Motor neuron (in vitro differentiated cells): ENCODE measurements around the gene SLC27A3. TPM values are rescaled to one million over a fixed set of nuclear protein-coding genes. Genes with fewer than 3 reads are reported as not detected.

ENCODE experiments used
- ATAC-seq, 8 experiments: fragments of 200-7000 bp; cut with Tn5 transposase; replicated peaks in 6 of 8; 2 replicates each; pipeline ENCODE4 v1.8.0; 2021; ENCODE audit warnings: mild to moderate bottlenecking in 8 of 8, moderate library complexity in 8 of 8
- H3K27ac ChIP-seq, 2 donors: fragments of 250-450 bp; sonication (Bioruptor Pico); 2 replicates each; pipeline ENCODE4 v1.9.0; 2021; ENCODE audit warnings: antibody characterized with exemption in 2 of 2, mild to moderate bottlenecking in 2 of 2, moderate library complexity in 1 of 2
- H3K4me1 ChIP-seq, 2 donors: fragments of 250-450 bp; sonication (Bioruptor Pico); replicated peaks in 1 of 2; 2 replicates each; pipeline ENCODE4 v1.6.1; 2021; ENCODE audit warnings: antibody characterized with exemption in 2 of 2, mild to moderate bottlenecking in 2 of 2, moderate library complexity in 1 of 2
- H3K4me3 ChIP-seq, 5 donors: fragments of 250-450 bp; sonication (Bioruptor Pico); 2 replicates each; pipeline ENCODE4 v1.9.0; 2021; ENCODE audit warnings: antibody characterized with exemption in 5 of 5, mild to moderate bottlenecking in 5 of 5, moderate library complexity in 4 of 5
- WGBS, 10 experiments: fragments of 450-650 bp; shearing (Covaris generic); methylation state at CpG; one replicate each; pipeline ENCODE4 v1.0.0; 2022; 5-methylcytosine and 5-hydroxymethylcytosine counted together
- in situ Hi-C, 9 experiments: fragments of 400-800 bp; cut with MboI; loops; one replicate each; pipeline ENCODE4 v1.15.0; 2021; ENCODE audit warnings: low sequenced_read_pairs in 9 of 9, low pct_unique_long_range_greater_than_20kb in 2 of 9; ENCODE audit not compliant: unreplicated experiment in 9 of 9
- total RNA-seq, 8 experiments: library from RNA; unstranded; fragments of 300-600 nt; gene quantifications; 2 replicates each; pipeline versions ENCODE4 v1.2.3 to v1.2.4, GENCODE V29; 2022

Gene SLC27A3
- total RNA-seq, 8 experiments from 2014 or later: 5.0 to 49.7 (median 15.3) TPM

GRCh38 chr1:153799016-153799415, 23.8 kb downstream of the SLC27A3 start:
- 67 to 100% (median 90%) methylated on average over 1 to 4 of the region's 4 CpGs; no CpG with 5 or more reads in 1 of the 10 experiments for WGBS, 10 experiments
- in situ Hi-C loops: no loop called here
- ATAC-seq: no peak
- Histone ChIP-seq H3K27ac (no peak overlapping the region), H3K4me1 (peaks cover 24 to 36% of the 10 kb centered on the region in 2 donors), H3K4me3 (no peak overlapping the region)

- Histone ChIP-seq H3K4me3 (no peak overlapping the region), H3K27ac (no peak overlapping the region), H3K4me1 (peaks cover 16 to 28% of the 10 kb centered on the region in 2 donors)
- no peak for ATAC-seq
- 80 to 100% (median 98%) methylated on average over 1 to 16 of the region's 27 CpGs; no CpG with 5 or more reads in 6 of the 10 experiments for WGBS, 10 experiments
- in situ Hi-C loops: loop anchor here in 2 of 9 experiments (25.0 kb wide), 1 partner anchor 137 kb away; the partner anchor contains the start of gene DENND4B (in 2 of the 2)
These were observed 24.6 kb downstream of the SLC27A3 start for GRCh38 chr1:153799566-153800465.

GRCh38 chr1:153800516-153800915, 25.3 kb downstream of the SLC27A3 start:
- Histone ChIP-seq H3K4me3 (no peak overlapping the region), H3K4me1 (peaks cover 15 to 28% of the 10 kb centered on the region in 2 donors), H3K27ac (no peak overlapping the region)
- in situ Hi-C loops: loop anchor here in 2 of 9 experiments (25.0 kb wide), 1 partner anchor 137 kb away; the partner anchor contains the start of gene DENND4B (in 2 of the 2)
- ATAC-seq: no peak
- whole genome bisulfite sequencing, 10 experiments: 100% methylated on average over 3 of the region's 7 CpGs; no CpG with 5 or more reads in 9 of the 10 experiments

GRCh38 chr1:153801028-153801625, 25.9 kb downstream of the SLC27A3 start:
- H3K27ac ChIP-seq: no peak overlapping the region
- peaks cover 15 to 28% of the 10 kb centered on the region in 2 donors for H3K4me1 ChIP-seq
- 92 to 100% (median 94%) methylated on average over 2 to 6 of the region's 6 CpGs; no CpG with 5 or more reads in 7 of the 10 experiments for WGBS, 10 experiments
- ATAC-seq: no peak
- in situ Hi-C loops: loop anchor here in 2 of 9 experiments (25.0 kb wide), 1 partner anchor 136 kb away; the partner anchor contains the start of gene DENND4B (in 2 of the 2)
- no peak overlapping the region for H3K4me3 ChIP-seq

- 63 to 100% (median 90%) methylated on average over 1 to 7 of the region's 7 CpGs; no CpG with 5 or more reads in 4 of the 10 experiments for WGBS, 10 experiments
- in situ Hi-C loops: loop anchor here in 2 of 9 experiments (25.0 kb wide), 1 partner anchor 135 kb away; the partner anchor contains the start of gene DENND4B (in 2 of the 2)
These were observed 26.8 kb downstream of the SLC27A3 start for GRCh38 chr1:153801786-153802697.

GRCh38 chr1:153803470-153804056, 28.4 kb downstream of the SLC27A3 start:
- H3K27ac ChIP-seq: no peak overlapping the region
- in situ Hi-C loops: loop anchor here in 2 of 9 experiments (25.0 kb wide), 1 partner anchor 134 kb away; the partner anchor contains the start of gene DENND4B (in 2 of the 2)
- WGBS, 10 experiments: 43 to 100% (median 88%) methylated on average over 1 to 3 of the region's 3 CpGs; no CpG with 5 or more reads in 1 of the 10 experiments
- no peak for ATAC-seq
- no peak overlapping the region for H3K4me3 ChIP-seq
- H3K4me1 ChIP-seq: peaks cover 17 to 20% of the 10 kb centered on the region in 2 donors

More at GRCh38 chr1:153801786-153802697, 26.8 kb downstream of the SLC27A3 start:
- no peak for ATAC-seq
- Histone ChIP-seq H3K27ac (no peak overlapping the region), H3K4me1 (peaks cover 20 to 26% of the 10 kb centered on the region in 2 donors), H3K4me3 (no peak overlapping the region)

- in situ Hi-C loops: loop anchor here in 2 of 9 experiments (25.0 kb wide), 1 partner anchor 133 kb away; the partner anchor contains the start of gene DENND4B (in 2 of the 2)
- whole genome bisulfite sequencing, 10 experiments: 0 to 100% (median 65%) methylated on average over 1 to 2 of the region's 2 CpGs; no CpG with 5 or more reads in 2 of the 10 experiments
- peaks cover 17 to 20% of the 10 kb centered on the region in 2 donors for H3K4me1 ChIP-seq
- H3K4me3 ChIP-seq: no peak overlapping the region
- H3K27ac ChIP-seq: no peak overlapping the region
- no peak for ATAC-seq
These were observed 28.9 kb downstream of the SLC27A3 start for GRCh38 chr1:153804112-153804511.

GRCh38 chr1:153805042-153805745, 30.0 kb downstream of the SLC27A3 start:
- ATAC-seq: peak in 7 of 8 experiments; percentile 18 to 96 (median 38)
- Histone ChIP-seq H3K27ac (peak overlapping the region in 1 of 2 donors; percentile 30), H3K4me3 (no peak overlapping the region), H3K4me1 (peaks cover 17 to 20% of the 10 kb centered on the region in 2 donors)
- in situ Hi-C loops: loop anchor here in 2 of 9 experiments (25.0 kb wide), 1 partner anchor 132 kb away; the partner anchor contains the start of gene DENND4B (in 2 of the 2)
- WGBS, 10 experiments: 86 to 100% (median 96%) methylated on average over 2 to 5 of the region's 5 CpGs; no CpG with 5 or more reads in 6 of the 10 experiments

- 40 to 100% (median 90%) methylated on average over 1 to 7 of the region's 11 CpGs; no CpG with 5 or more reads in 2 of the 10 experiments for WGBS, 10 experiments
- Histone ChIP-seq H3K27ac (peak overlapping the region; percentile 8 to 30), H3K4me1 (peaks cover 17 to 20% of the 10 kb centered on the region in 2 donors), H3K4me3 (no peak overlapping the region)
- ATAC-seq: peak in 5 of 8 experiments; percentile 34 to 77 (median 64)
- in situ Hi-C loops: loop anchor here in 2 of 9 experiments (25.0 kb wide), 1 partner anchor 131 kb away; the partner anchor contains the start of gene DENND4B (in 2 of the 2)
These were observed 30.9 kb downstream of the SLC27A3 start for GRCh38 chr1:153805886-153806719.

GRCh38 chr1:153816283-153816889, 41.2 kb downstream of the SLC27A3 start:
- no peak for ATAC-seq
- in situ Hi-C loops: loop anchor here in 2 of 9 experiments (25.0 kb wide), 1 partner anchor 121 kb away; the partner anchor contains the start of gene DENND4B (in 2 of the 2)

More at GRCh38 chr1:153816283-153816889, 41.2 kb downstream of the SLC27A3 start:
- 76 to 100% (median 90%) methylated on average over 3 to 13 of the region's 13 CpGs; no CpG with 5 or more reads in 1 of the 10 experiments for WGBS, 10 experiments
- no peaks in the 10 kb centered on the region for H3K4me1 ChIP-seq
- H3K4me3 ChIP-seq: no peak overlapping the region
- no peak overlapping the region for H3K27ac ChIP-seq
